Measurements from ENCODE around the gene HOXC9.

The HOXC9 gene

GRCh38 chr12:53976172-53976822, 23.7 kb upstream of the HOXC9 start:
- DNase-seq (ENCODE audit: low read depth, low spot score) = no peak

GRCh38 chr12:53976823-53977595, 23.0 kb upstream of the HOXC9 start:
- DNase-seq (ENCODE audit: low read depth, low spot score) = no peak

- DNase-seq (ENCODE audit: low read depth, low spot score) = no peak
These were observed 22.1 kb upstream of the HOXC9 start for GRCh38 chr12:53977596-53978445.

- no peak for DNase-seq (ENCODE audit: low read depth, low spot score)
These were observed 21.2 kb upstream of the HOXC9 start for GRCh38 chr12:53978477-53979356.

GRCh38 chr12:53980104-53980801, 19.7 kb upstream of the HOXC9 start:
- no peak for DNase-seq (ENCODE audit: low read depth, low spot score)

- DNase-seq (ENCODE audit: low read depth, low spot score) = no peak
These were observed 19.0 kb upstream of the HOXC9 start for GRCh38 chr12:53980802-53981496.

GRCh38 chr12:53981634-53982565, 18.1 kb upstream of the HOXC9 start:
- no peak for DNase-seq (ENCODE audit: low read depth, low spot score)

- DNase-seq (ENCODE audit: low read depth, low spot score) = no peak
These were observed 17.1 kb upstream of the HOXC9 start for GRCh38 chr12:53982648-53983567.

GRCh38 chr12:53983568-53983949, 16.4 kb upstream of the HOXC9 start:
- DNase-seq (ENCODE audit: low read depth, low spot score) = no peak

- DNase-seq (ENCODE audit: low read depth, low spot score) = no peak
These were observed 15.9 kb upstream of the HOXC9 start for GRCh38 chr12:53983950-53984572.

- DNase-seq (ENCODE audit: low read depth, low spot score) = peak; percentile 62
These were observed 14.9 kb upstream of the HOXC9 start, which contains the start of gene HOXC10 for GRCh38 chr12:53984901-53985691. TSS of gene HOXC10 (plus strand) at chr12:53985146. CDS start at chr12:53985260, 114 bp downstream.

- DNase-seq (ENCODE audit: low read depth, low spot score) = no peak
These were observed 14.3 kb upstream of the HOXC9 start for GRCh38 chr12:53985692-53985993.

GRCh38 chr12:53985994-53986685, 13.8 kb upstream of the HOXC9 start:
- no peak for DNase-seq (ENCODE audit: low read depth, low spot score)

GRCh38 chr12:53986686-53987483, 13.1 kb upstream of the HOXC9 start:
- no peak for DNase-seq (ENCODE audit: low read depth, low spot score)

GRCh38 chr12:53987787-53988230, 12.2 kb upstream of the HOXC9 start:
- no peak for DNase-seq (ENCODE audit: low read depth, low spot score)

All from activated naive CD8-positive, alpha-beta T cell treated with anti-CD3 and anti-CD28 coated beads, Interleukin-2, amount 50 U/mL, for 16 hours (primary cell).